GM21367 (cell line): ENCODE results near the gene ZNF132.
"Not testable (repeated sequence)": the region's sequence is repeated elsewhere in the genome, so short reads cannot be mapped to it uniquely, and the experiment has no call there.

ENCODE experiments used
- ATAC-seq: cut with Tn5 transposase; IDR thresholded peaks from one replicate; pipeline ENCODE4 v1.9.1; 2021; ENCODE audit not compliant: unreplicated experiment

ZNF132 gene

GRCh38 chr19:58408152-58409009, 31.6 kb downstream of the ZNF132 start, which contains the start of gene ZNF584:
ZNF584 (plus strand) TSS chr19:58408649; CDS start chr19:58409148, 499 bp downstream.
- ATAC-seq, result peak; percentile 88

DNA sequence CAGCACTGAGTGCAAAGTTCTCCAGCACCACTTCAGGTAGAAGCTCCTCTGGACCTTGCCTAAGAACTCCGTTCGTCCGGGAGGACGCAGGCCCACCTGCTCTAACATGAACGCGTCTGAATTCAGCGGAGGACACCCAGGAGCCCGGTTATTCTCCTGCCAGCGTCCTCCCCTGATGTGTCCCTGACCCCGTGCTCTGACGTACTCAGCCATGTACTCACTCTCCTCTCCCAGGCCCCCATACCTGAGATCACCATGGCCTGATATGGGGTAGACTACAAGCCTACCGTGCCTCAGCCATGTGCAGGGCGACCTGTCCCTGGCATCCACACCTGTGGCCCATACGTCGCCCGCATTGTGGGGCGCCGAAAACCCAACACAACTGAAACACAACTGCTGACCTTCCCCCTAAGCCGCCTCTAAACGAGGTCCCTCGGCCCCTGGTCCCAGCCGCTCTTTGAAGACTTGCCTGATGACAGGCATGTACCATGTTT, 32.2 kb downstream of the ZNF132 start:
- ATAC-seq, result no peak

GRCh38 chr19:58406818-58407657, 32.9 kb downstream of the ZNF132 start:
- ATAC-seq, result no peak

GRCh38 chr19:58403920-58404478, 36.0 kb downstream of the ZNF132 start:
- ATAC-seq, result not testable (repeated sequence)

DNA sequence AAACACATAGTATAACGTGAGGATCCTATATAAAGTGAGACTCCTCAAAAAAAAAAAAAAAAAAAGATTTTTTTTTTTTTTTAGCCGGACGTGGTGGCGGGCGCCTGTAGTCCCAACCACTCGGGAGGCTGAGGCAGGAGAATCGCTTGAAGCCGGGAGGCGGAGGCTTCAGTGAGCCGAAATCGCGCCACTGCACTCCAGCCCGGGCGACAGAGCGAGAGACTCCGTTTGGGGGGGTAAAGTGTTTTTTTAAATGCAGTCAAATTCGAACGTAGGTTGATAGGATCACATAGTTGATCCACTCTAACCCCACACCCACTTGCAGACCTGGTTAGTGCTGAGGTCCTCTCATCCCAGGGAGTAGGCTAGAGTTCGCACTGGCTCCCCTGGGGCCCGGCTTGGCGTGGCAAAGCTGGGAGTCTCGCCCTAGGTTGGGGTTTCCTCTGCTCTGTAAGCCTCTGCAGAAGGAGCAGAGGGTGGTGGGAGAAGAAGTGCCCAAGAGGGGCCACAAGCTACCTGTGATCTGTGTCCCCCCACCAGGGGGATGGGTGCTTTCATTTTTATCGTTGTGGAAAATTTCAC, 38.0 kb downstream of the ZNF132 start:
- no peak for ATAC-seq

DNA sequence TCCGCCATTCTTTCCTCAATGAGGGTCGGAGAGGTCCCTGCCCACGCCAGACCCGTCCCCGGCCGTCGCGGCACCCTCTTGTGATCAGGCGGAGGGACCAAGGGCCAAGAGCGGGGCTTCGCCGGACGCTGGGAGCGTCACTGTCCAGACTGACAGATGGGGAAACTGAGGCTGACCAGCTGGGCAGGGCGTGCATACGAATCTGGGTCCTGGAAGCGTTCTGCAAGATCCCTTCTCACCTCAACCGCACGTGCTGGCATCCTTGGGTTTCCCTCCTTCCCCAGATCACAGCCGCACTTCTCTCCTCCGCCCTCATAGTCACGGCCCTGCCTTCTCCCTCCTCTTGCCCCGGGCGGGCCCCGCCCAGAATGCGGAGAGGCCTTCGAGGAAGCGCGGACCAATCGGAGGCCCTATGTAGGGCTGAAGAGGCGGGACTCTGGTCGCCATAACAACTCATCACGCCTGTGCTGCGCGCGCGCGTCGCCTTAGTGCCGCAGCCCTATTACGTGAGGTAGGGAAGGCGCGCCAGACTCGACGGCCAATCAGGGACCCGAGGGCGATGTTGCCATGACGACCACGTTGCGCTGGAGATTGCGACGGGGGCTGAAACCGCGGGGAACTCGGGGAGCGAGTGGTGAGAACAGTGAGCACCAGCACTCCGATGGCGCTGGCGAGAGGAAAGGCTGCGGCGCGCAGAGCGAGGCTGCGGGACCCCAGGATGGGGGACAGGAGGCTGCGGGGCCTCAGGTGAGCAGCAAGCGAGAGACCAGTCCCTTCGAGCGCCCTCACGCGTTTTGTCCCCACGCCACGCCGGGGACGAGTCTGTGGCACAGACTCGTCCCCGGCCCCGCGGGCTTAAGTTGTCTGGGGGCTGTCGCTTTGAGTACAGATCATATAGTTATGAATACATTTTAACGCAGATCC, 38.8 kb downstream of the ZNF132 start:
- ATAC-seq, result peak; percentile 91

DNA sequence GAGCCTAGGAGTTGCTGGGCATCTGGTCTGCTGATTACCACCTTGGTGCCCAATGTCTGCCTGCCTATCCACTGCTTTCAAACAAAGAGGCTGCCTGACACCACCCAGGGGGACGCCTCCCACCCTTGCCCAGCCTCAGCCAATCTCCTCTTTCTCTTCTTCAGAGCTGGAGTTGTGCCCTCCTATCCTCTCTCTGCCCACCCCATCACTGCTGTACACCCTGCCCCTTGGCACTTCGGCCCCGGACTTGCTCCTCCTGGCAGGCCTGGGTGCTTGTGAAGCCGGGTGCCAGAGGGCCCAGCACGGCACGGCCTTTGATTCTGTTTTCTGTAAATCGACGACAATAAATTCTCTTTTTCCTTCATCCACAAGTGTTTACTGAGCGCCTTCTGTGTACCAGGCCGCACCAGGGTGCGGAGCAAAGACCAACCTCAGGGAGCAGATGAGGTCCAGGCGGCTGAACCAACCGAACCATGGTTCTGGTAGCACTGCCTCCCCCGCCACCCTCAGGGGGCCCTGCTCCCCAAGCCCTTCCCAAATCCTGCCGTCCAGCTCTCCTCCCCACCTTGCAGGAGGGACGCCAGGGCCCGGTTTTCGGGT, 39.5 kb downstream of the ZNF132 start:
- ATAC-seq, result no peak

GRCh38 chr19:58399903-58400302, 40.0 kb downstream of the ZNF132 start:
- ATAC-seq, result no peak

DNA sequence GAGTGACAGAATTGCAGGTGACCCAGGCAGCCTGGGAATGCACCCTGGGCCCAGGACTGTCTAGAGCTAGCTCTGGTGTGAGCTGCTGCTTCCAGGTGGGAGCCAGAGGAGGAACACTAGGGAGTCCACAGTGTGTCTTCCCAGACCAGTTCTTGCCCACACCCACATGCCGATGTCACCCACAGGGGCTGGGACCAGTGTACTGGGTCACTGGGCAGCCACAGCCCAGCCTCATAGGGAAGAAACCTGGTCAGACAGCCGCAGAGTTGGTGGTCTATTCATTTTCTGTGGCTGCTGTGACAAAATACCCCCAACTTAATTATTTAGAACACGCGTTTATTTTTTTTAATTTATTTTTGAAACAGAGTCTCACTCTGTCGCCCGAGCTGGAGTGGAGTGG, 41.4 kb downstream of the ZNF132 start:
- no peak for ATAC-seq

- no peak for ATAC-seq
These were observed 41.9 kb downstream of the ZNF132 start for GRCh38 chr19:58398087-58398486.

- ATAC-seq, result no peak
These were observed 42.4 kb downstream of the ZNF132 start for GRCh38 chr19:58397533-58398037.

DNA sequence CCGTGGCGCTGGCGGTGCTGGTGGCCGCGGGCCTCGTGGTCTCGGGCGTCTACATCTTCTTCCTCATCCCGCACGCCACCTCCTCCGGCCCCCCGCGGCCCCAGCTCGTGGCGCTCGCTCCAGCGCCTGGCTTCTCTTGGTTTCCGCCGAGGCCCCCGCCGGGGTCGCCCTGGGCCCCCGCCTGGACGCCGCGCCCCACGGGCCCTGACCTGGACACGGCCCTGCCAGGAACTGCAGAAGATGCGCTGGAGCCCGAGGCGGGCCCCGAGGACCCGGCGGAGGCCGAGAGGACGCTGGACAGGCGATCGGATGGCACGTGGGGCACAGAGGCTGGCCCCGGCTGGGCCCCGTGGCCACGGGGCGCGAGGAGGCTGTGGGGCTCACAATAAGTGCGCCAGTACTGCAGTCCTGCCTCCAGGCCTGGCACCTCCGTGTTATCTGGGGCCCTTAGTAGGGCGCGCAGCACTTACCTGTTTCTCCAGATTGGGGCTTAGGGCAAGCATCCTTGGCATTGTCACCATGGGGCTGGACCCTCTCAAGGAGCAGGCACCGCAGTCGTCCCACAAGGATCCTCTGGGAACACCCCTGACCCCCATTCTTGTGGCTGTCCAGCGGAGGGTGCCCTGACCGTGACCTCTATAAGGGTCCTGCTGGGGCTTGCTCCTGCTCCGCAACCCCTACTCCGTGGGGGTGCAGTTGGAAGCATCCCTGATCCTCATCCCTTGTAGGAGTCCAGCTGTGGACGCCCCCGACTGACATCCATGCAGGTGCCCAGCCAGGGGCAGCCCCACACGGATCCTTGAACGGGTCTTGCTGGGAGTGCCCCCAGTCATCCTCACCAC, 43.0 kb downstream of the ZNF132 start:
- ATAC-seq, result no peak

DNA sequence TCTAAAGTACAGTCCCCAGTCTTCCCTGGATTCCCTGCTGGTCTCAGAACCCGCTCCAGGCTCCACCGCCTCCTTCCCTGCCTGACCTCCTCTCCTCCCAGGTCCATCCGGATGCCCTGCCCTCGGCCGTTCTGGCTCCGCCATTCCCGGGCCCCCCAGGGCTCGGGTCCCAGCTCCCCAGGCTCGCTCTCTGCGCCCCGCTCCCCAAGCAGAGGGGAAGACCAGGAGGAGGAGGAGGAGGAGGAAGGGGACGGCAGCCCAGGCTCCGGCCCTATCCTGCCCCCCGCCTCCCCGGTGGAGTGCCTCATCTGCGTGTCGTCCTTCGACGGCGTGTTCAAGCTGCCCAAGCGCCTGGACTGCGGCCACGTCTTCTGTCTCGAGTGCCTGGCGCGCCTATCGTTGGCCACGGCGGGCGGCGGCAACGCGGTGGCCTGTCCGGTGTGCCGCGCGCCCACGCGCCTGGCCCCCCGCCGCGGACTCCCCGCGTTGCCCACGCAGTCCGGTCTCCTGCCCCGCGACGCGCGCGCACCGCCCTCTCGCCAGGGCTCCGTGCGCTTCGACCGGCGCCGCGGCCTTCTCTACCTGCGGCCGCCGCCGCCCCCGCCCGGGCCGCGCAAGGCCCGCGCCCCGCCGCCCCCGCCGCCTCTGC, 43.9 kb downstream of the ZNF132 start:
- ATAC-seq, result no peak

GRCh38 chr19:58395220-58395978, 44.6 kb downstream of the ZNF132 start, which contains the start of gene RNF225:
RNF225 (plus strand) TSS chr19:58395656; CDS start chr19:58396090, 434 bp downstream.
- ATAC-seq, result no peak

- ATAC-seq, result no peak
These were observed 45.1 kb downstream of the ZNF132 start for GRCh38 chr19:58394821-58395219.

GRCh38 chr19:58393725-58394033, 46.3 kb downstream of the ZNF132 start:
- ATAC-seq, result no peak
